ENCODE measurements around the gene EEIG1. TPM values are rescaled to one million over a fixed set of nuclear protein-coding genes. Genes with fewer than 3 reads are reported as not detected.

Gene EEIG1
- total and polyA plus RNA-seq, 10 of the 15 experiments (the other 5 are each of a cell fraction or from before 2014, with no cell fraction given), result 1.2 to 75.9 (median 9.0) TPM

GRCh38 chr9:127937056-127937387 is 43.8 kb downstream of the EEIG1 start:
- Histone ChIP-seq H3K79me2 (ENCODE audit: control insufficient read depth, insufficient read depth, low read length) (peaks cover 22% of the 10 kb centered on the region), H3K4me1 (ENCODE audit: control insufficient read depth, insufficient read depth, low read length) (peaks cover 5% of the 10 kb centered on the region; the same call in 1 of the 2 replicates), H3K27me3 (replicated peaks in 1 of 2; ENCODE audit: control insufficient read depth in 2 of 2, insufficient read depth in 2 of 2, low read length in 1 of 2) (no peaks in the 10 kb centered on the region), H3K9ac (ENCODE audit: control insufficient read depth, insufficient read depth, low read length) (peak overlapping the region; percentile 92), H4K20me1 (ENCODE audit: control insufficient read depth, insufficient read depth) (no peaks in the 10 kb centered on the region), H3K4me2 (ENCODE audit: control insufficient read depth, insufficient read depth) (peak overlapping the region; percentile 95), H3K36me3 (ENCODE audit: control insufficient read depth in 2 of 2, insufficient read depth in 2 of 2, low read length in 1 of 2) (peaks cover 0 to 3% of the 10 kb centered on the region in 2 experiments; a peak in 2 of 4 replicates), H2AFZ (ENCODE audit: control insufficient read depth, low read depth, low read length) (peak overlapping the region; percentile 90), H3K4me3 (peak overlapping the region; percentile 95), H3K9me3 (replicated peaks; ENCODE audit: control insufficient read depth, insufficient read depth, low read length) (no peaks in the 10 kb centered on the region), H3K27ac (ENCODE audit: control insufficient read depth, insufficient read depth) (peak overlapping the region; percentile 88)
- SMC1A ChIA-PET (ENCODE audit: uncharacterized antibody, unreplicated experiment), result no interaction called here
- FAIRE-seq (no peak), DNase-seq (ENCODE audit: low read depth, low spot score) (no peak), ATAC-seq (no peak)
- in situ Hi-C loops (cut with MboI), result no loop called here
- RAD21 ChIA-PET (ENCODE audit: unreplicated experiment), result interaction anchor here (1.7 kb wide), 1 partner anchor 202 kb away, joined by 4 read pairs; the partner anchor contains the start of gene TOR2A
- POLR2A ChIA-PET, result interaction anchor here (1.1 to 1.4 kb wide), 2 partner anchors 98 to 179 kb away, joined by 3 to 4 read pairs; no protein-coding TSS in a partner anchor
- no peak for TF ChIP-seq ZSCAN29 (IDR thresholded peaks at IDR 0.05)
- no peak for TF ChIP-seq GATAD2B (conservative IDR thresholded peaks at IDR 0.05; ENCODE audit: low read depth)
- no peak for TF ChIP-seq TCF7 (IDR thresholded peaks at IDR 0.05; ENCODE audit: borderline replicate concordance)
- TF ChIP-seq, protein P1, sequence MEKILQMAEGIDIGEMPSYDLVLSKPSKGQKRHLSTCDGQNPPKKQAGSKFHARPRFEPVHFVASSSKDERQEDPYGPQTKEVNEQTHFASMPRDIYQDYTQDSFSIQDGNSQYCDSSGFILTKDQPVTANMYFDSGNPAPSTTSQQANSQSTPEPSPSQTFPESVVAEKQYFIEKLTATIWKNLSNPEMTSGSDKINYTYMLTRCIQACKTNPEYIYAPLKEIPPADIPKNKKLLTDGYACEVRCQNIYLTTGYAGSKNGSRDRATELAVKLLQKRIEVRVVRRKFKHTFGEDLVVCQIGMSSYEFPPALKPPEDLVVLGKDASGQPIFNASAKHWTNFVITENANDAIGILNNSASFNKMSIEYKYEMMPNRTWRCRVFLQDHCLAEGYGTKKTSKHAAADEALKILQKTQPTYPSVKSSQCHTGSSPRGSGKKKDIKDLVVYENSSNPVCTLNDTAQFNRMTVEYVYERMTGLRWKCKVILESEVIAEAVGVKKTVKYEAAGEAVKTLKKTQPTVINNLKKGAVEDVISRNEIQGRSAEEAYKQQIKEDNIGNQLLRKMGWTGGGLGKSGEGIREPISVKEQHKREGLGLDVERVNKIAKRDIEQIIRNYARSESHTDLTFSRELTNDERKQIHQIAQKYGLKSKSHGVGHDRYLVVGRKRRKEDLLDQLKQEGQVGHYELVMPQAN (conservative IDR thresholded peaks at IDR 0.05), result no peak
- no peak for TF ChIP-seq MEF2B (IDR thresholded peaks at IDR 0.05; ENCODE audit: partially characterized antibody, poor library complexity, severe bottlenecking)
- TF ChIP-seq TBL1XR1 (IDR thresholded peaks at IDR 0.05; ENCODE audit: low read depth, low read length), result no peak
- TF ChIP-seq RUNX3 (IDR thresholded peaks at IDR 0.05; ENCODE audit: low read length), result no peak
- no TSS peak for BruUV-seq (replicated peaks)
- 4% methylated on average over 7 of the region's 7 CpGs for WGBS (ENCODE audit: insufficient coverage, insufficient replicate concordance, low lambda C conversion rate, missing lambda C conversion rate)
- intact Hi-C loops (cut with micrococcal nuclease; ENCODE audit: unreplicated experiment), result no loop called here
- CTCF ChIA-PET, result interaction anchor here (1.1 to 1.4 kb wide), 3 partner anchors 16 to 202 kb away, joined by 3 to 5 read pairs (median 4); partner anchors contain the start of gene TOR2A
